Activated T-cell treated with anti-CD3 and anti-CD28 coated beads for 4 hours (primary cell): ENCODE results near the gene ITPR1.

Experiments
- DNase-seq: peaks from one replicate; pipeline ENCODE4 v3.0.0-alpha.2; 2020

ITPR1 gene

DNA sequence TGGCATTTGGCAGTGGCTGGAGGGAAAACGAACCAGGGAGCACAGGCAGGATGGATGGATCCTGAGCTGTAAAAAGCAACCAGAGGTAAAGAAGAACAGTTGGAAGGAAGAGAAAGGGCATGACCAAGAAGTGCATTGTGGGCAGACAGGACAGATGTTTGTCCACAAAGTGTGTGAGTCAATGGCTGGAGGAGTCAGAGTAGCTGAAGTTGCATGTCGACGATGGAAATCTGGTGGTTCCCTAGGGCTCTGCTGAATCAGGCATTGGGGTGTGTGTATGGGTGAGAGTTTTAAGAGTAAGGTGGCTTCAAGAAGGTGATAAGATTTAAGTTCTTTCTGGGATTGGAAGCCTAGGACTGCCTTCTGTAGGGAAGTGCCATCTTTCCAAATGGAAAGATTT is 272.1 kb downstream of the ITPR1 start:
- no peak for DNase-seq

- no peak for DNase-seq
Measured at GRCh38 chr3:4766263-4766662, 273.1 kb downstream of the ITPR1 start.

DNA sequence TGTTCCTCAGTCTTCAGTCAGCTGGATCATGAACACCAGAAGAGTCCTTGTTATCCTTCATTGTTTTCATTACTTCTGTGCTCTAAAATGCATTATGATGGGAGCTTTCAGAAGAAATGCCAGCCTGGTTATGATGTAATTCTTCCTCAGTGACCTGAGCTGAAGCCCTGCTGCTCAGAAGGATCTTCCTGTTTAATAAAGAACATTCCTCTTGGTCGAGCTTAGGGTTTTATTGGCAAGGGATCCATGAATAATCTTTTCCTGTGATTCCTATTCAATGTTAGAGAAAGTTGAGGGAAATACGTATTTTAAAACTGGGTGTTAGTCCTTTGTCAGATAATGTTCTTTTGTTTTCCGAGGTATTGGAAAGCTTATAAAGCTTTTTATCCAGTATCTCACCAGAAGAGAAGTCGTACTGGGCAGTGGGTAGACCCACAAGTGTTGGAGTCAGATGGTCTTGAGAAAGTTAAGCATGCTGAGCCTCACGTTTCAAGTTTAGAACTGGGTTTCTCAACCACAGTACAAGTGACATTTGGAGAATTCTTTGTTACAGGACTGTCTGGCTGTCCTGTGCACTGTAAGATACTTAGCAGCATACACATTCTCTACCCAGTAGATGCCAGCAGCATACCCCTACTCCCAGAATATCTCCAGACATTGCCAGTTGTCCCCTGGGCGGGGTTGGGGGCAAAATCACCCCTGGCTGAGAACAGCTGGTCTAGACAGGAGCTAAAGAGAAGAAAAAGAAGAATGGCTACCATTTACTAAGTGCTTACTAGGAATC is 273.8 kb downstream of the ITPR1 start:
- DNase-seq: no peak

GRCh38 chr3:4768021-4768420 is 274.9 kb downstream of the ITPR1 start:
- no peak for DNase-seq

DNA sequence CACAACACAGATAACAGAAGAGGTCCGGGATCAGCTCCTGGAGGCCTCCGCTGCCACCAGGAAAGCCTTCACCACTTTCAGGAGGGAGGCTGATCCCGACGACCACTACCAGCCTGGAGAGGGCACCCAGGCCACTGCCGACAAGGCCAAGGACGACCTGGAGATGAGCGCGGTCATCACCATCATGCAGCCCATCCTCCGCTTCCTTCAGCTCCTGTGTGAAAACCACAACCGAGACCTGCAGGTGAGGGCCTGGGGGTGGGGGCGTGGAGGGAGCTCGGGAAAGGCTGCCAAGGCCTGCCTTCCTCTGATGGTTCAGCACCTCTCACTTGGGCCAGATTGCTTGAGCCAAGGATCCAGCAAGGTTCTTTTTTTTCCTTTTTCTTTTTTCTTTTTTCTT is 275.4 kb downstream of the ITPR1 start:
- DNase-seq: no peak

GRCh38 chr3:4770561-4770960 is 277.4 kb downstream of the ITPR1 start:
- no peak for DNase-seq

DNA sequence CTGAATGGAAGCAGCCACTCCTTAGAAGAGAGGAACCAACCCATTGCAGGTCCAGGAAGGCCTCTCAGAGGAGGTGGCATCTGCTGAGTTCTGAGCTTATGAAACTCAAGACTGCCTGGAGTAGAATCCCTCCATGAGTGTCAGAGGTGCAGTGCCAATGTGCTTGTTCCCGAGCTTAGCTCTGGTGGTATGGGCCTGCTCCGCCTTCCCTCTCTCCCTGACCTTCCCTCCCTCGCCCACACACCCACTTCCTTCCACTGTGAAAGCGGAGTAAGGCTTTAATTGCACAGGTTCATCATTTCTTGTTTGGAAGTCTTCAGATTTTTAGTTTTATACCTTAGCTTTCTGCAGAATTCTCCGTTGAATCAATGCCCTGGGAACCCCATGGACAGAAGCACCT is 278.1 kb downstream of the ITPR1 start:
- DNase-seq: no peak

DNA sequence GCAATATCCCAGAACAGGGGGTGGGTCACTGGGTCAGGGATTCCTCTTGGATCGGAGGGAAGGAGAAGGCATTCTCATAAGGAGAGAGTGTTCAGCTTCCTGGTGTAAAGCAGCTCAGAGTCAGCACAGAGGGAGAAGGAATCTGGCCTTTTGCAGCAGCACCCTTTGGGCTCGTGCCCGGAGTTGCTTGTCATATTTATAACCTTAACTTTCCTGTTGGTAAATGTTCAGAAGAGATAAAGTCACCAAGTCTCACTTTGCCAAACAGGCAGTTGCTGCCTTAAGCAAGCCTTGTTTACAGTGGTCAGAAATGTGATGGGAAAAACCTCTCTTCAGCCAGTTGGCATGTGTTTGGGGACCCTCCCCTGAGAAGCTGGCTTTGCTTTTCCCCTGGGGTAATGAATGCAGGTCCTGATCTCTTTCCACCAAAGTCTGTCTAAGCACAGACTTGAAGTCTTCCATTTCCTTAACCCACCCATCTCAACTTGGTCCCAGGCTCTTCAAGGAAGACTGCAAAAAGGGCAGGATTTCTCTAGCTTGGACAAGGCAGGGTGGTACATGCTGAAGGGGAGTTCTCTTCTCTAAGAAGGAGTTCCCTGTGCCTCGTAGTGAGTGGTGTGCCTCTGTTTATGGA is 279.1 kb downstream of the ITPR1 start:
- DNase-seq: no peak

GRCh38 chr3:4772858-4773257 is 279.7 kb downstream of the ITPR1 start:
- no peak for DNase-seq

DNA sequence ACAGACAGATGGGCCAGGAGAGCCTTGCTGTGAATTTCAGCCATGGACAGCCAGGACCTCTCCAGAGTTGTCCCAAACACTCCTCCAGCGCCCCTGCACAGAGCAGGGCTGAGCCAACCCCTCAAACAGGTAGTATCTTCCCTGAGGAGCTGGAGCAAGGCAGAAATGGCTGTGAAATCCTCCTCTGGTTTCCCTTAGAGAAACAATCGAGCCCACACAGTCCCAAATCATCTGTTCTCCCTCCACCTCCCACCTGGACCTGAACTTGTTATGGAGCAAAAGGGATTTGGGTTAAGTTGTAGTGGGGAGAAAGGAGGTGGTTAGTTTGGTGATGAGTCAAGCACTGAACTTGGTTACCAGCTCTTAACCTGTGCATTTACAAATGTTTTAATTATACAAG is 280.4 kb downstream of the ITPR1 start:
- DNase-seq: no peak

GRCh38 chr3:4774531-4774930 is 281.4 kb downstream of the ITPR1 start:
- DNase-seq: no peak

DNA sequence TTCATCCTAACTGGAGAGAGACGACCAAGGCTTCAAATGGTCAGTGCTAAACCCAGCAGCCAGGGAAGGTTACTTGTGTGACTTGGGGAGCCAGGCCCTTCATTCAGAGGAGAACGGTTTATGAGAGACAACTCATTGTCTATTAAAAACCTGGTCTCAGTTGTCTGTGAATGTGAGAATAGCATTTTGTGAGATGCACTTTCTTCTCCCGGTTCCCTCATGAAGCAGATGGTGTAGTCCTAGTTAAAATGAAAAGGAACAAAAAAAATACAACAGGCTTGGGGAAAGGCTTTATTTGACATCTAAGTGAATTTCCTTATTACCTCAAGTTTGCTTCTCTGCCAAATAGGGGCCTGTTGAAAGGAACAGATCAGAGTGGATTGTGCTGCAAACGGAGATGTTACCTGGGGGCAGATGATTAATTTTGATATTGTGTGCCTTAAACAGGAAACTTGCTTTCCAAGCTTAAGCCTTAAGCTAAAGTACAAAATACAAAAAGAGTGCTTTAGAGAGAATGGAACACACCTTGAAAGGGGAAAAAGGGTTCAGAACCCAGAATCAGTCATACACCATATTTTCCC is 283.3 kb downstream of the ITPR1 start:
- DNase-seq: no peak

DNA sequence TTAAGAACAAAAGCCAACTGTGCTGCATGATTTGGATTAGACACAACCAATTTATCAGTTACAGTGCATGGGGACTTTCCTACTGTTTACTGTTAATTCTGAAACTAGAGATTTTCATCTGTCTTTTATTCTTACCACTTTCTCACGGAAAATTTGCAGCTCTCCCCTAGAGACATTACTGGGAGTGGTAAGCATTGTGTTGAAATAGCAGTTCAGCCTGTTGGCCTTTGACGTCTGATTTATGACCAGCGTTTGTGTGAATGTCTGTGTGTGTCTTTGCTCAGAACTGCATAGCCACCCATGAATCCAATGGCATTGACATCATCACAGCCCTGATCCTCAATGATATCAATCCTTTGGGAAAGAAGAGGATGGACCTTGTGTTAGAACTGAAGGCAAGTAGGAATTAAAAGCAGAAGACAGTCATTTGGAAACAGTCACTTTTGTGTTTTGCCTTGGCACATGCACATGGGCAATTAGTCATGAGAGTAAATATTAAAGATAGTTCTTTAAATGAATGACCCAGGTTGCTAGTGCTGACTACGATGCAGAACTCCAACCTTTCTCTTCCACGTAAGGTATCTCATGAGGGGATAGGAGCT is 283.9 kb downstream of the ITPR1 start:
- DNase-seq: no peak

DNA sequence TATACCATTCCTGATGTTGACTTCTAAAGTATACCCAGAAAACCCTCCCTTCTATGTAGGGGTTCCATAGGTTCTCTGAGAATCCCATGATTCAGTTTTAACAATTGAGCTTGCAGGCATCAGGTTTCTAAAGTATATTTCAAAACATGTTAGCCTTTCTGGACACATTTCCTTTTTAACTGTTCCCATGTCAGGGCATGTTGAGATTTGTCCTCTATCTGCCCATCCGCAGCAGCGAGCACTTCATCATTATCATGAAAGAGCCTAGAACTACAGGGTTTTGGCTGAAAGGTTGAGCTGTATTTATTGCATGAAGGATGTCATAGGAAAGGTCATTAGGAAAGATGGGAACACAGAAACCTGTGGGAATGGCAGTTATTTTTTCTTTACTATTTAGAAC is 285.0 kb downstream of the ITPR1 start:
- no peak for DNase-seq

DNA sequence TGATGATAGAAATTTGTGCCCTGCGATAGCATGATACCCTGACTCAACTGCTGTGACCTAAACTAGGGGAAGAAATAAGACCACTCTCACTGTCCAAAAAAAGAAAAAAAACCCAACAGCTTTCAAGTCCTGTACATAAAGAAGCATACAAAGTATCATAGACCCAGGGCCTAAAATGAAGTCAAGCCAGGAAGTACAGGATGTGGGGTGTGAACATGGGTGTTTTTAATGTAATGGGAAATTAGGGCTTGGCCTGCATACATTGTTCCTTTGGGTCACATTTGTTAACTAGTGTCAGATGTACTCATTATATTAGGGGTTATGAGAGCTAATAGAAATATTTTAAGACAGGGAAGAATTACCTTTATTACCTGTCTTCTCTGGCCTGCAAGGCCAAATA is 285.6 kb downstream of the ITPR1 start:
- DNase-seq: no peak

- DNase-seq: no peak
Measured at GRCh38 chr3:4780545-4780957, 287.4 kb downstream of the ITPR1 start.

DNA sequence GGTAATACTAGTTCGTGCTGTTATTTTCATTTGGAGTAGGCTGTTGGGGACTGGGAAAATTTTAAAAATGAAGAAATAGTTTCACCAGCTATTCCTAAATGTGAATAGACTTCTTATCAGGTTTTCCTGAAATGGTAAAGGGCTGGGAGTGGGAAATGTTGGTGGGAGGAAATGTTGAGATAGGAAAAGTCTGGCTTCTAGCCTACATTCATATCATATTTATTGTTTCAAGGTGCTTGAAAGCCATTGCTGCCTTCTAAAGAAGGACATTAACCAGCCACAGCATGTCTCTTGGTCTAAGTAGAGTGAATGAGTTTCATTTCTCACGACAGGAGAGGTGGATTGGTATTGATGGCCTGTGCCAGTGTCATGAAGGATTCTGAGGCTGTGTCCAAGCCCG is 288.9 kb downstream of the ITPR1 start:
- DNase-seq: no peak

GRCh38 chr3:4785551-4785950 is 292.4 kb downstream of the ITPR1 start:
- no peak for DNase-seq

DNA sequence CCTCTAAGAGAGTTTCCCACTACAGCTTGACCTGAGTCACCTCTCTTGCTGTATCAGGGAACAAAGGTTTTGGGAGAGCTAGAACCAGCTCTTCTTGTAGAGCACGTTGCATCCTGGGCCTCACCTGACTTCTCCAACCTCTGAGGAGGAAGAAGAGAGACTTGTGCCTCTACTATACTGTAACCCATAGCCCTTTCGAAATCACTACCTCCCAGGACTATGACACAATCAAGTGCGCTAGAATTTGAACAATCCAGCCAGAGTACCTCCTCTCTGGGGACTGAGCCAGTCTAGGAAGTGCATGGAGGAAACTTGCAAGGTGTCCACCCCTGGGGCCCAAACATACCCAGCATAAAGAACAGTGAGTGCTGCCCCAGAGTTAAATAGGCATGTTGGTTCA is 293.3 kb downstream of the ITPR1 start:
- no peak for DNase-seq

- no peak for DNase-seq
Measured at GRCh38 chr3:4791358-4791757, 298.2 kb downstream of the ITPR1 start.

DNA sequence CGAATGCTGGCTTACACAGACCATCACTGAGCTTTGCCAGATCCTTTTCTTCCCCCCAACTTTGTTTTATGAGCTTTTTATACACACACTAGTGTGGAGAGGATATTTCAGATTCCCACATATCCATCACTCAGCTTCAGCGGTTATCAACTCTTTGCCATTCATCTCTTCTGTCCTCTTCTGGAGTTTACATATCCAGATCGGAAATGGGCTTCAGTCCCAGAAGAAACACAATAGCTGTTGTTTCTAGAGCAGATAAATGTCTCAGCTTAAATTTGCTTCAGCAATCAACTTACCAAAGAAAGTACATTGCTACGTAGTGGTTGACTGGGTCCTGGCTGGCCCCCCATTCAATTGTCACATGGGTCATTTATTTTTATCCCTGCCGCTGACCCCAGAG is 300.2 kb downstream of the ITPR1 start:
- no peak for DNase-seq

DNA sequence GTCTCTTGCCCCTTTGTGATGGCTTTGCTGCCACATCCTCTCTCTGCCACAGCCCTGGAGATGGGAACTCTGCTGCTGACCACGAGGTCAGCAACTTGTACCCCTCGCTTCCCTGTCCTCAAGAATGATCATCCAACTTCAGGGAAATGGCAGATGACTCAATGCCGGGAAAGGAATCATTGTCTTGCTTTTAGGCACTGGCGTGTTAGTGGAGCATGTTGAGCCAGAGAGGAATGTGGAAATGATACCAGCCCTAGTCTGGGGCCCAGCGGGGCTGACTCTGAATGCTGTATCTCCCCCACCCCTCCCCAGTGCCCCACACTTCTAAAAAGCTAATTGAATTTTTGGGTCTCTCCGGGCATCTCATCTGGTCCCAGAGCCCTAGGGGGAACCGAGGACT is 301.2 kb downstream of the ITPR1 start:
- no peak for DNase-seq

DNA sequence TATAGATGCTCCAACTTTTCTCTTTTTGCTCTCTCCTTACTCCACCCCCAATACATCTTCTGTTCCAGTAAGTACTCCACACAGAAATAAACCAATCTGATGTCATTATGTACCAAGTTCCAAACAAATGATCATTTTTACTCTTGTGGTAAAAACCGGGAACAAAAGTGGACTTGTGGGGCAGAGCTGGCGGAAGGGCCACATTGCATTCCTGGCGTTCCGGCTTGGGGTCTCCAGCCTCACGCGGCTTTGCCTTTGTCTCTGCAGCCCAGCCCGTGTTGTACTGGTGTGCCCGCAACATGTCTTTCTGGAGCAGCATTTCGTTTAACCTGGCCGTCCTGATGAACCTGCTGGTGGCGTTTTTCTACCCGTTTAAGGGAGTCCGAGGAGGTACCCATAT is 301.6 kb downstream of the ITPR1 start:
- DNase-seq: no peak

- no peak for DNase-seq
Measured at GRCh38 chr3:4795905-4796304, 302.8 kb downstream of the ITPR1 start.
